Stimulated activated CD4-positive, alpha-beta T cell treated with anti-CD3 and anti-CD28 coated beads, Interleukin-2, amount 100 ng/mL, for 24 hours (primary cell): ENCODE data around the gene SNCAIP.

ENCODE experiments used
- DNase-seq, 2 donors: peaks; one replicate each; pipeline ENCODE4 v3.0.0-alpha.2; 2020

Gene SNCAIP

DNA sequence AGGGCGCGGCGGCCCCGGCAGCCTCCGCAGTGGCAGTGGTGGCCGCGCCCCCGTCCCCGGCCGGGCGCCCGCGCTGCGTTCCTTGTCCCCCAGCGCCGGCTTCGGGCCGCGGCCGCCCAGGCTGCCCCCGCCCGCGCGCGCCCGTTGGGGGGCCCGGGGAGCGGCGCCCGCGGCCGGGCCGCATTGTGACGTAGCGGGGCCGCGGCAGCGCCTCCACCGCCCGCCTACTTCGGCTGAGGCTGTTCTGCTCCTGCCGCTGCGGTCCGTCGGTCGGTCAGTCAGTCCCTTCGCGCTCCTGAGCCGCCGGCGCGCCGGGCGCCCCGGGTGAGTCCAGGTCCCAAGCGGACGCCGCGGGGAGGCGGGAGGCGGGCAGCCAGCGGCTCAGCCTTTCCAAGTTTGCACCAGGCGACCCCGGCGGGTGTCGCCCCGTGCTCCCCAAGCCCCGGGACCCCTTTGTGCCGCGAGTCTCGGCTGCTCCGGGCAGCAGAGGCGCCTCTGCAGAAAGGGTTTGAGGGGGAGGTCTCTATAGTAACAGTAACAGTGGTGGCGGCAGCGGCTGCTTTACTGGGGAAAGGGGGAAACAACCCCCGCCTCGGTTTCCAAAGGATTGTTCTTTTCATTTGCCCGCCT, at the start of gene SNCAIP:
SNCAIP (plus strand) TSS at position 277 of the 630 bp plus-strand sequence. CDS start 78,898 bp downstream, outside the sequence.
- DNase-seq, result peak in 1 of 2 donors; percentile 6

DNA sequence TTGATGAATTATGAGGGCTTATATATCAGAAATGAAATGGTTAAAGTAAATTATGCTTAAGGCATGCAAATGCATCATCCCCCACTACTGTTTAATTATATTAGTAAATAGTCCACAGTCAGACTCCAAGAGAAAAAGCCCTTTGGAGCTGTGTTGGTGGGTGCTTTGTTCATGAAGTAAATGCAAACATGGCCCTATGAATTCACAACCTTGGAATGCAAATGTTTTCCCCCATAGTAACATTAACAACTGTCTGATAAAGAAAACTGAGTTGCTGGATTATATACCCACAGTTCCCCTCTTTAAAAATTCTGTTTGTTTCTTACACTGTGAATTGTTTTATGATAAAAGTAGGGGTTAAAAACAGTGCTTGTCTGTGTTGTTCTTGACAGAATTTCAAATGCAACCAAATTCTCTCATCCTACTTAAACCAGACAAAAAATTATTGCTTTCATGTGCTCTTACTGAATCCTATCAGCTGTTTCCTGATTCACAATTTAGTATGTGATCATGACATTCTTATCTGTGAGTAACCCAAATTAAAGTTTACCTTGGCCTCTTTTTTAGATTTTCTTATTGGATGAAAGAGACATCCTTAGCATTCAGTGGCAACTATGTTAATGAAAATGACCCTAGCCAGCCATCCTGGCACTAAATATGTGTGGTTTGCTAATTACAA, 48.5 kb upstream of the SNCAIP start:
- DNase-seq, result no peak

DNA sequence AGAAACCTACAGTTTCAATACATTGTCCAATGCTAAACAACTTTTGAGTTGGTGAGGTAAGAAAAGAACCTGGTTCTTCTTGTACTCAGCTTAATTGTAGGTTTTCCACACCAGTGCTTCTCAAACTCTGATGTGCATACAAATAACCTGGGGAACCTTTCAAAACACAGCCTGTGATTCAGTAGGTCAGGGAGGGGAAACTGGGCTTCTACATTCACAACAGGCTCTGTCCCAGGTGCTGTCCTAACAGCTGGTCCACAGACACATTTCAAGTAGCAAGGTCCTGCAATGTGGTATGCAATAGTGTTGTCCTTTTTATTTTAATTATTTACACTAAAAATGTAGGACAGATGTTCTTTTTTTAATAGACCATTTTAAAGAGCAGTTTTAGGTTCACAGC, 47.4 kb upstream of the SNCAIP start:
- DNase-seq, result no peak

DNA sequence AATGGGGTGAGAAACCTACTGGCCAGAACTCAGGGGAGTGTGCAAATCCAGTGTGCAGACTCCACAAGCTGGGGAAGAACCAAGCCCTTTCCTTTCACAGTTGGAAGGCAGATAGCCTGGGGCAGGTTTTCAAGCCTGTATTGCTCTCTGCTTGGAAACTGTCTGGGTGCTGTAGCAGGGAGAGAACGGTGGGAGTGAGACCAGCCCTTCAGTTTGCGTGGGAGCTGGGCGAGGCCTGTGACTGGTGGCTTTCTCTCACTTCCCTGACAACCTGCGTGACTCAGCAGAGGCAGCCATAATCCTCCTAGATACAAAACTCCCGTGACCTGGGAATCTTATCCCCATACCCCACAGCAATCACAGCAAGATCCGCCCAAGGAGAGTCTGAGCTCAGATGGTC, 44.9 kb upstream of the SNCAIP start:
- DNase-seq, result no peak

DNA sequence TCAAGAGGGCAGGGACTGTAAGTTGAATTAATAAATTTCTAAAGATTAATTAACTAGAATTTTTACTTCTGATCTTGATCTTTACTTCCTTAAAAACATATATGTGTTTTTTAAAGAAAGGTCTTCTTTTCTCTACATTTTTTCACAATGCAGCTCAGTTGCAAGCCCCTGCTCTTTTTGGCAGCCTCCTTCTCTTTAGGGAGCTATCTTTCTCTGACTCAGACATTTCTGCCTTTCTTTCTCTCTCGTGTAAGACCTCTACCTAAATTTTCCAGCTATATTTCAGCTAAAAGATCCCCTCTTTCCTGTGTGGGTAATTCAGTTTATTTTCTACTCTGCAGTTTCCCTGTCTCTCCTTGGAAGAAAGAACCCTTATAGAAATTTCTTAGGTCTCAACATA, 38.3 kb upstream of the SNCAIP start:
- no peak for DNase-seq

DNA sequence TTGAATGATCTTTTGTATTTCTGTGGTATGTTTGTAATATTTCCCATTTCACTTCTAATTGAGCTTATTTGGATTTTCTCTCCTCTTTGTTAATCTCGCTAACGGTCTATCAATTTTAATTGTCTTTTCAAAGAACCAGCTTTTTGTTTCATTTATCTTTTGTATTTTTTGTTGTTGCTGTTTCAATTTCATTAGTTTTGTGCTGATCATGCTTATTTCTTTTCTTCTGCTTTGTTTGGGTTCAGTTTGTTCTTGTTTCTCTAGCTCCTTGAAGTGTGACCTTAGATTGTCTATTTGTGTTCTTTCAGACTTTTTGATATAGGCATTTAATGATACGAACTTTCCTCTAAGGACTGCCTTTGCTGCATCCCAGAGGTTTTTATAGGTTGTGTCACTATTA, 28.4 kb upstream of the SNCAIP start:
- no peak for DNase-seq

DNA sequence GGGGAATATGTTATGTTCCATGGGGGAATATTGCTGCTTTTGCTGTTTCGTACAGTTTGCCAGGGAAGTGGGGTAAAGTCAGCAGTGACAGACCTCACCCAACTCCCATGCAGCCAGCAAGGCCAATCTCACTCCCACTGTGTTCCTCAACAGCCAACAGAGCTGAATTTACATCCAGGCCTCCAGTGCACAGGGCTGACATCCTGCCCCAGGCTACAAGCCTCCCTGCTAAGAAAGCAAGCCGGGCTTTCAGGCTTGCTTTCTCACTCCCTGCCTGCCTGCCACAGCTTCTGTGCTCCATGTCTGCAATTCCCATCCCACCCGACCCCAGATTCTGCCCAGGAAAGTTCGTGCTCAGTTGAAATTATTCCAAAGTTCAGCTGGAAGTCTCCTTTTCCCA, 25.5 kb upstream of the SNCAIP start:
- no peak for DNase-seq

DNA sequence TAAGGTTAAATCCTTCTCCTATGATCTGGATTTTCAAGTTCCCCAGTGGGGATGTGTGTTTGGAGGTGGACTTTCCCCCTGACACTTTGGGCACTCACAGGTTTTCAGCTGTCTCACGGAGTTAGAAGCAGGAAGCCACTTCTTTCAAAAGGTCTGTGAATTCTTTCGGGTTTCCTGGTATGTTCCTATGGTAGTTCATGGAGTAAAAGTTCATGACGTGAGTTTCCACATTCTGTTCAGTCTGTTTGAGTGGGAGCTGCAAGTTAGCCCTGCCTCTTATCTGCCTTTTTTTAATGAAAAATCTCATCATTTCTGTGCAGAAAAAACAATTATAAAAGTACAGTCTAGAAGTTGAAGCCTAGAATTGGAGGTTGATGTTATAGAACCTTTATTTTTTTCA, 24.9 kb upstream of the SNCAIP start:
- DNase-seq, result no peak

DNA sequence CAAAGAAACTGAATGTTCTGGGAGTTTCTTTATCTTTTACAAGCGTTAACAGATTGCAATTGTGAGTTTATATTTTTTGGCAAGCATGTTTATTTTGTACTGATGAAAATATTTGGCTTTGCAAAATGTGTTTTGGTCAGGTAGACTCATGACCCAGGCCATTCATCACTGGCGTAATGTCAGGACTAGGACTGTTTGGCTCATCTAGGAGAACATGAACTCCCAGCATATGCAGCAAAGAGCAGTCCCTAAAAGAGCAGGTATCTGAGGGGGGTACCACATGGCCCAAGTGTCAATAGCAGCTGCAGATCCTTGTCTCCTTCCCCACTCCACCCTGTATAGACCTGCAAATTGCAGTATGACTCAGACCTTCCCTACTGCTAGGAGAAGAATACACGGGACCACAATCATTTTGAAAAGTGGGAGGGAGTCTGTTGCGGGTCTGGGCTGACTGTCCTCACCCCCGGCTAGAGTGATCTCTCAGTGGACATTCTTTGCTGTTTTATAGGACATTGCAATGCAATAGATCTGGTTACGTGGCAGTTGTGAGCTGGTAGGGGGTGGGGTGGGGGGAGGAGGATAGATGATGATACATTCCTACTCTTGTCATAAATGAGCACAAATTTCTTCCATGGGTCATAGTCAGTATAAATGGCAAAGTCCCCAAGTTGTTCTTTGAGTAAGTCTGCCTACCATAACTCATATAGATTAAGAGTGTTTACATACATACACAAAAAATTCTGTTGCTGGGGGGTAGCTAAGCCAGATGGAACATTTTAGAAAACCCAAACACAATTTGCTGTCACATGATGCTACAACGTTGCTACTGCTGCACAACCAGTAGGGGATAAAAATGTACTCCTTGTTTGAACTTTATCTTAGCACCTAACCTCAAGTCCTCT, 20.8 kb upstream of the SNCAIP start:
- no peak for DNase-seq

DNA sequence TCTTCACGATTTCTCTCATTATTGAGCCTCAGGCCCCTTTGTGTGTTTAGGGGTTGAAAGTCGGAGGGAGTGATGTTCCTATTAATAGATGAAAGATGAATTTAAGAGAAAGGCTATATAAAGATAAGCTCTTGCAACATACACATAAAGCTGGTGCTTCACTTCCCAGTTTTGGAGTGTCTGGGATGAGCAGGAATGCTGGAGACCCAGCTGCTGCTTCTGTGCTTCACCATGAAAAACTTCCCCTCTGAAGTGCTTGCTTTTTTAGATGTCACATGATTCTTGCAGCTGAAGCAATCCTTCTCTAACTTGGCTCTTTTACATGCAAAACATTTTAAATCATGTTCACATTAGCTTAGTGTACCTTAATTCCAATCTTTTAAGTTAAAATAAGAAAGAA, 19.7 kb upstream of the SNCAIP start:
- DNase-seq, result no peak

DNA sequence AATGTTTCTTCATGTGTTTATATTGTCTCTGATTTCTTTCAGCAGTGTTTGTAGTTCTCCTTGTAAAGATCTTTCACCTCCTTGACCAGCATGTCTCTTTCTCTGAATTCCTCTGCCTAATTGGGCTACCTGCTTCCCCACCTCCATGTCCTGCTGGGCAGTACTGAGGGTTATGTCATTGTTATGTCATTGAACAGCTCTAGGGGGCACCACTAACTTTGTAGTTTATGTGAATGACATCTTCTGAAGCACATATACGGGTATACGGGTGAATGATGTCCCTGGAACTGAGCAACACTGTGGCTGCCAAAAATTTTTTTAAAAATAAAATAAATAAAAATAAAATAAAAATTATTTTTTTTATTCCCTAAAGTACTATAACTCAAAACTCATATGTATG, 16.9 kb upstream of the SNCAIP start:
- DNase-seq, result no peak

DNA sequence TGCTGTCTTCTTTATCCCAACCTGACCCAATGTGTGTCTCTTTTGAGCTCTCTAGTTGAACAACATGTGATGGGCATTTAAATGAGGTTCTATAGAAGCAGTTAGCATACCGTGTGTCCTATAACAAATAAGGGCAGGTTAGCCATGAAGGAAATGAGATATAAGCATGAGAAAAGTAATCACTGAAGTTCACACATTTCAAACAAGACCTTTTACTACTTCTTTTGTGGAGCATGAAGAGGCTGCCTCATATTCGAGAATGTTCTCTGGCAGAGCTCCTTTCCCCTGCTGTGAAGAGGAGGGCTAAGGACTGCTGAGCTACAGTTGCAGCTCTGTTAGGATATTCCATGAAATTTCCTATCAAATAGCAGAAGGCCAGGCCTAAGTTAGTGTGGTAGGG, 15.2 kb upstream of the SNCAIP start:
- no peak for DNase-seq

DNA sequence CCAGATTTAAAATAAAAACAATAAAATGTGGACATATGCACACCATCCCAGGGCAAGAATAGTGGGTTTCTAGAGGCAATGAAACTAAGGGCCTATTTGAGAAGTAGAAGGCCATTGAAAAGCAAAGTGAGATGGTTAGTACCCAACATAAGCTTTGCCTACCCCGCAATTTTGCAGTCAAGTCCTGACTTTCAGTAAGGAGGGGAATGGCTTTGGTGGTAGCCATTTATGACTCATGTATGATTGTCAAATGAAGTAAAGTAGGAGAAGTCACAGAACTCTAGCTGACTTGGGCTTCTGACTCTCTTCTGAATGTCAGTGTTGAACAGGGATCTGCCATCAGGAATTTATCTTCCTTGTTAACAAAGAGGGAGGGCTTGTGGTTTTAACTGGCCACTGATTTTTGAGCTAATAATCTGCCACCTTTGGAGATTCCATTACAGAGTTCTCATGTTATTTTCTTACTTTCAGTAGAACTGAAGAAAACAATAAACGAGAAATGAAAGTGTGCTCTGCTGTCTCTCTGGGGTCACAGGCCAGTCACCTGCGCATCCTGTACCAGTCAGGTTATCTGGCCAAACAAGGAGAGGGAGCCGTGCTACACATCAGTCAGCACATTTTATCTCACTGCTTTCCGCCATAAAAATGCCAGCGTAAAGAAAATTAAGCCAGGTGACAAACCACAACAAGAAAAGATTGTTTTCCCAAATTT, 14.3 kb upstream of the SNCAIP start:
- no peak for DNase-seq

DNA sequence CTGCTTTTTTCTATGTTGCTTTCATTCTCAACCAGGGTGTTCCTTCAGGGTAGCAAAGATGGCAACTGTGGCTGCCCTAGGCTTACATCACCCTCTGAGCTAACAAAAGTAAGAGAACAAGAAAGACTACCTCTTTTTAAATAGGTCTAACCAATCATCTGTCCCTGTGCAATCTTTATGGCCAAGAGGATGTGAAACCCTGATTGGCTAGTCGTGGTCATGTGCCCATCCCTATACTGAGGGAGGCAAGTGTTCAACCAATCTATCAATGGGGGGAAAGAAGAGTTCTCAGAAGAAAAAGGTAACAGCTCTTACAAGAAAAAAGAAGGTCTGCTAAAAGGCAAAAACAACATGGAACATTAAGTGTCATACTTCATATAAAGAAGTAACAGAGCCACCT, 11.7 kb upstream of the SNCAIP start:
- no peak for DNase-seq

DNA sequence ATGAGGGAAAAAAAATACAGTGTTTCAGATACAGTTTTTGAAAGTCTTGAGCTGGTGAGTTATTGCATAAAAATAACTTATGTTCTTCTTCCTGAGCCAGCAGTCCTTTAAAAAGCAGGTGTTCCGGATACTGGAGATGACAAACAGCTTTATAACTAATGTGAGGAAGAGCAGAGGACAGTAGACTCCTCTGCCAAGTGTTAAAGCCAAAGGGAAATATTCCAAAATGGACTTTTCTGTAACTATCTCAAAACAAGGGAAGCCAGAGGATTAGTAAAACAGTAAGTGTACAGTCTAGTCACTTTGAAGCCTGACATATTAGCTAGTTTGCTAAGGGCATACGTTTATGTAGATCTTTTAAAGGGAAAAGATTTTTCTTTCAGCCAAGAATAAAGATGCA, 11.0 kb upstream of the SNCAIP start:
- DNase-seq, result no peak

DNA sequence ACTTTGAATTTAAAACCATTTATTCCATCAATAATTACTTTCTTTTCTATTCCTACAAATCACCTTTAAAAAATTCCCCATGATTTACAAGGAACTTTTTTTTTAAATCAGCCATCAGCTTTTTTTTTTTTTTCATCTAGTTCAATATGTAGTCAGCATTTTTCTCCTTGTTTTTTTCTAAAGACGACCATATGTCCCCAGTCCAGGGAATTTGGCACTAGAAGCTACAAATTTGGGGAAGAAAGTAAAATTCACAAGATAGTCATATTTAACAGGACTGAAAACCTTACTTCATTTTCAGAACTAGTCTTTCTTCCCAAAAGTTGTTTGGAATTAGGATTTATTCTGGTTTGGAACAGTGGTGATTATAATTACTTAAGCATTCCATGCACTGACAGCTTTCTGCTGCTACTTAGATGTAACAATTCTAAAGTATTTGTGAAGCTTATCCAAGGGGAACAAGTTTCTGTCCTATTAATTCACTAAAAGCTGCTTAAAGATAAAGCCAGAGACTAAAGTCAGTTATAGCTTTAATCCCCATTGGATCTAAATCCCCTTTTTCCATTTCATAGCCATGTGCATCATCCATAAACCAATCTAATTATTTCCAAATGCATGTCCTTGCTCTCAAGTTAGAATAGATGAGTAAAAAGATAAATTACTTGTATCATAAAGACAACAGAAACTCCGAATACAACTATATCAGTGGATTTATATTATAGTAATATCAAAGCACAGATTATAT, 7.4 kb upstream of the SNCAIP start:
- DNase-seq, result no peak

DNA sequence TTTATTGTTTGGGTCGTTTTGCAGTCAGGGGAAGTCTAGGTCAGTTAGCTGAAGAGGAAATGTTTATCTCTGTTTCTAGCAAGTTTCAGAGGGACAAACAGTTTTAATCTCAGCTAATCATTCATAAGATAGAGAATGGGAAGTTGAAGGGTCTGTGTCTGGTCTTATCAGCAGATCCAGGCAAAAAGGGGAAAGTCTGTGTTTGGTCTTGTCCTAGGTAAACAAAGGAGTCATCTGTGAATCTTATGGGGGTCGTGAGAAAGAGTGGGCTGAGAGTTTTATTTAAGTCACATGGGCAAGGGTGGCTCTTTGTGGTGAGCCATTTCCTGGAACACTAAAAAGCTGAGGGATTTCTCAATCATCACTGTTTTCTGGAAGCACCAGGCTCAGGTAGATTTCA, 5.6 kb upstream of the SNCAIP start:
- DNase-seq, result no peak

DNA sequence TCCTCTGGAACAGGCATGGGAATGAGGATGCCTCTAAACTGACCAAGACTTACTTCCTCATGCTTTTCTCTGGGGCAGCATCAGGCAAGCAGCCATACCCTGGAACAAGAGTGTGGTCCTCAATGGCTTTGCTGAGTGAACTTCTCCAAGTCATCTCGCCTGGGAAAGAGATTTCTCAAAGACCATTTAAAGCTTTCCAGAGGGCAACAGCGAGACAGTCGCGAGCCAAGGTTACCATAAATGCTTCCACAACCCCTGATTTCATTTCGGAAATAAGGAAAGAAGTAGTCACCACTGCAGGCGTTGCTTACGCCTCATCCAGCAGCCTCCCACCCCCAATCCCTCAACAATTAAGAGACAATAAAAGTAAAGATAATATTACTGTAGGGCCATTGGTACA, 1.1 kb upstream of the SNCAIP start:
- DNase-seq, result no peak

DNA sequence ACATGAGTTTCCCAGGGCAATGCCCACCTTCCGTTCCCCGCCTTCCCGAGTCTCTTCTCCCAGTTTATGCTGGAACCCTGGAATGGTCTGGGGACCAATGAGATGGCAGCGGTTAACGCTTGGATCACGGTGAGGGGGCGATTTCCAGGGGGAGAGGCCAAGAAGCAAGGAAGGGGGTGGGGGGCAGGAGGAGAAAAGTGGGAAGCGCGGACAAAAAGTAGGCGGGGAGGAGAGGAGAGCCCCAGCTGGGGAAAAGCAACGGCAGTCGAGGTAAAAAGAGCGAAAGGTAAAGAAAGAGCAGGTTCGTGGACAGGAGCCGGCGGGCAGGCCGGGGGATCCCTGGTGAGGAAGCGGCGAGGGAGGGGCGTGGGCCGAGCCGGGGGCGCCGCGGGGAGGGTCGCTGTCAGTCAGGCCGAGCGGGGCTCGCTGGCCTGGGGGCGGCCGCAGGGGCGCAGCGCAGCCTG, 508 bp upstream of the SNCAIP start:
- DNase-seq, result no peak

DNA sequence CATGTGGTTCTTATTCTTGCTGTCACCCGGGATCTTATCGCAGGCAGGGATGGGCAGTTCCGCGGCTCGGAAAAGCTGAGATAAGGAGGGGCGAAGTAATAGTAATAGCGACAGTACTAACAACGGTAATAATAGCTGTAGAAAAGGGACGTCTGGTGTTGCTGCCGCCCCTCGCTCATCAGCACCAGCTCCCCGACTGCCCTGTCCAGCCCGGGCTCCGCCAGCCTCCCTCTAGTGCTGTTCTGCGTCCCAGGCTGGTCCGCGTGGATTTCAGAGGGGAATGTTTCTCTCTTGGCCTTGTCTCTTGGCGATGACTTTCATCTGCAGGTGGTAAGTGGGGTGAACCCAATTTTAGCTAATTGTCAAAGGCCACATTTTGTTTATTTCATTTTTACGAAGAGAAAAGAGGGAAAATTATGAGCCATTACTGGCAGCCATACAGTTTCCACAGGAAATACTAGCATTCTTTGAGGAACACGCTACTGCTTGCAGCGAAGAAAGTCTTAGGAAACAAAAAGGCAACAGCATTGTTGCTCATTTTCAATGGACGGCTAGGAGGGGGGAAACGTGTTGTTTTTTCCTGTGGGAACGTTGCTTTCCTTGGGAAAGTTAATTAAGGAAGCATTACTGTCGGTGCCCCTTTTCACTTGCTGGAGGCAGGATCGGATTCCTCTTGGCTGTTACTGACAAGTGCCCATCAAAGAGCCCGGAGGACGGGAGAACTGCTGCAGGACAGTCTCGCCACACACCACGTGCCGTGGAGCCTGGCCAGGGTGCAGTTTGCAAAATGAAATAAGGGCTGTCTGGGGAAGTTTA, 762 bp downstream of the SNCAIP start:
- DNase-seq, result no peak

DNA sequence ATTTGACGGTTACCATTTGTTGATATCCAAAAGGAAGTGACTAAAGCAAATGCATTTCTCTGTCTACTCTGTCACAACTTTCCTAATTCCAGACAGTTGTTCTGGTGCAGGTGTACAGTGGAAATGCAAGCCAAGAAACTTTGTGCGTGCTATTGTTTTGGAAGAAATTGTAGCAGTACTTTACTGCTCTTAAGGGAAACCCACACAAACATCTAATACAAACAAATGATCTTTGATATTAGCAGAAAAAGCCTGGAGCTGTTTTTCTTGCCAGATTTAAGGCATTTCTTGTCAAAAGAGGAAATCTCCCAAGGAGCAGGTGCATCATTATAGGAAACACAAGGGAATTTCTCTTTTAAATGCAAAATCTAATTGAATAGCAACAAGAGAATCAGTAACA, 2.0 kb downstream of the SNCAIP start:
- no peak for DNase-seq

DNA sequence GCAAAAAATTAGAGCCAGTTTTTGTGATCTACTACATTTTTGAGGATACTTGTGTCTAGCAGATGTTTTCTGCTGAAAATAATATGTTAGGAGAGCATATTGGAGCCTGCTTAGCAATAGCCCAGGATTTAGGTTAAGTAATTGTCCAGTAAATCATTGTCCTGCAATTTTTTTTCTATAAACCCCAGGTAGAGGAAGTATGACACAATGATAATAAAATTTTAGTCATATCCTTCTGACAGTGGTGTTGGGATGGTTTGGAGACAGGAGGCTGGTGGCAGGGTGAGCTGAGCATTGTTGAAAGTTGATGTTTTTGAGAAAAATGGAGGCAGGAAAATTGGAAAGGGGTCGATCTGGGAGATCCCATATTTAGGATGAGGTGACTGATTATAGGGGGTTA, 3.5 kb downstream of the SNCAIP start:
- DNase-seq, result no peak
